HEK293 (cell line): ENCODE measurements around the gene CDC42EP1.

Experiments
- REST ChIP-seq: fragments of 450-650 bp; formaldehyde crosslinking; IDR thresholded peaks from 2 replicates; pipeline ENCODE4 v1.5.1; 2016; ENCODE audit warnings: missing biosample characterization, missing genetic modification characterization
- YY1 ChIP-seq: fragments of 450-650 bp; formaldehyde crosslinking; IDR thresholded peaks from 2 replicates; pipeline ENCODE4 v1.5.1; 2018; ENCODE audit warnings: missing biosample characterization, missing genetic modification characterization
- ZBTB21 ChIP-seq: fragments of 450-650 bp; formaldehyde crosslinking; IDR thresholded peaks from 2 replicates; pipeline ENCODE4 v1.5.1; 2017; ENCODE audit warnings: missing biosample characterization, missing genetic modification characterization
- ZBTB26 ChIP-seq: fragments of 450-650 bp; formaldehyde crosslinking; optimal IDR thresholded peaks from 2 replicates; pipeline ENCODE3; 2016; ENCODE audit warnings: missing biosample characterization, mild to moderate bottlenecking, missing genetic modification characterization
- ZNF133 ChIP-seq: fragments of 450-650 bp; formaldehyde crosslinking; IDR thresholded peaks from 2 replicates; pipeline ENCODE4 v1.5.1; 2016; ENCODE audit warnings: missing biosample characterization, missing genetic modification characterization
- ZNF37A ChIP-seq: fragments of 450-650 bp; IDR thresholded peaks from 2 replicates; pipeline ENCODE4 v1.5.1; 2018; ENCODE audit warnings: missing biosample characterization, missing genetic modification characterization
- ZNF398 ChIP-seq: fragments of 450-650 bp; formaldehyde crosslinking; IDR thresholded peaks from 2 replicates; pipeline ENCODE4 v1.5.1; 2017; ENCODE audit warnings: missing biosample characterization, missing genetic modification characterization
- ZNF510 ChIP-seq: fragments of 450-650 bp; formaldehyde crosslinking; IDR thresholded peaks from 2 replicates; pipeline ENCODE4 v1.5.1; 2018; ENCODE audit warnings: mild to moderate bottlenecking, missing genetic modification characterization, missing biosample characterization; ENCODE audit not compliant: insufficient replicate concordance
- ZNF747 ChIP-seq: fragments of 450-650 bp; formaldehyde crosslinking; IDR thresholded peaks from 2 replicates; pipeline ENCODE4 v1.5.1; 2016; ENCODE audit warnings: missing biosample characterization, missing genetic modification characterization
- ZSCAN30 ChIP-seq: fragments of 450-650 bp; IDR thresholded peaks from 2 replicates; pipeline ENCODE4 v1.5.1; 2018; ENCODE audit warnings: missing biosample characterization, mild to moderate bottlenecking, missing genetic modification characterization, moderate library complexity
- TF ChIP-seq, protein P1 (sequence below): fragments of 450-650 bp; formaldehyde crosslinking; IDR thresholded peaks from 2 replicates; pipeline ENCODE4 v1.5.1; 2016; ENCODE audit warnings: missing biosample characterization, missing genetic modification characterization
- TF ChIP-seq, protein P2 (sequence below): fragments of 450-650 bp; formaldehyde crosslinking; IDR thresholded peaks from 2 replicates; pipeline ENCODE4 v1.5.1; 2016; ENCODE audit warnings: missing biosample characterization, missing genetic modification characterization

GRCh38 chr22:37564111-37564711 lies 3.9 kb downstream of the CDC42EP1 start:
- TF ChIP-seq ZNF37A (tag by site-specific recombination) (no peak), ZNF398 (tag by site-specific recombination) (no peak), ZBTB26 (tag by site-specific recombination) (no peak), ZNF510 (no peak), ZSCAN30 (tag by site-specific recombination) (no peak), YY1 (tag by site-specific recombination) (no peak), ZNF133 (tag by site-specific recombination) (no peak), ZNF747 (tag by site-specific recombination) (no peak), REST (tag by site-specific recombination) (no peak), ZBTB21 (tag by site-specific recombination) (no peak)
- TF ChIP-seq, protein P1, sequence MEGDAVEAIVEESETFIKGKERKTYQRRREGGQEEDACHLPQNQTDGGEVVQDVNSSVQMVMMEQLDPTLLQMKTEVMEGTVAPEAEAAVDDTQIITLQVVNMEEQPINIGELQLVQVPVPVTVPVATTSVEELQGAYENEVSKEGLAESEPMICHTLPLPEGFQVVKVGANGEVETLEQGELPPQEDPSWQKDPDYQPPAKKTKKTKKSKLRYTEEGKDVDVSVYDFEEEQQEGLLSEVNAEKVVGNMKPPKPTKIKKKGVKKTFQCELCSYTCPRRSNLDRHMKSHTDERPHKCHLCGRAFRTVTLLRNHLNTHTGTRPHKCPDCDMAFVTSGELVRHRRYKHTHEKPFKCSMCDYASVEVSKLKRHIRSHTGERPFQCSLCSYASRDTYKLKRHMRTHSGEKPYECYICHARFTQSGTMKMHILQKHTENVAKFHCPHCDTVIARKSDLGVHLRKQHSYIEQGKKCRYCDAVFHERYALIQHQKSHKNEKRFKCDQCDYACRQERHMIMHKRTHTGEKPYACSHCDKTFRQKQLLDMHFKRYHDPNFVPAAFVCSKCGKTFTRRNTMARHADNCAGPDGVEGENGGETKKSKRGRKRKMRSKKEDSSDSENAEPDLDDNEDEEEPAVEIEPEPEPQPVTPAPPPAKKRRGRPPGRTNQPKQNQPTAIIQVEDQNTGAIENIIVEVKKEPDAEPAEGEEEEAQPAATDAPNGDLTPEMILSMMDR: no peak
- TF ChIP-seq, protein P2, sequence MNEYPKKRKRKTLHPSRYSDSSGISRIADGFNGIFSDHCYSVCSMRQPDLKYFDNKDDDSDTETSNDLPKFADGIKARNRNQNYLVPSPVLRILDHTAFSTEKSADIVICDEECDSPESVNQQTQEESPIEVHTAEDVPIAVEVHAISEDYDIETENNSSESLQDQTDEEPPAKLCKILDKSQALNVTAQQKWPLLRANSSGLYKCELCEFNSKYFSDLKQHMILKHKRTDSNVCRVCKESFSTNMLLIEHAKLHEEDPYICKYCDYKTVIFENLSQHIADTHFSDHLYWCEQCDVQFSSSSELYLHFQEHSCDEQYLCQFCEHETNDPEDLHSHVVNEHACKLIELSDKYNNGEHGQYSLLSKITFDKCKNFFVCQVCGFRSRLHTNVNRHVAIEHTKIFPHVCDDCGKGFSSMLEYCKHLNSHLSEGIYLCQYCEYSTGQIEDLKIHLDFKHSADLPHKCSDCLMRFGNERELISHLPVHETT (tag by site-specific recombination): no peak
